ENCODE data around the gene ACTN1. TPM values are rescaled to one million over a fixed set of nuclear protein-coding genes. Genes with fewer than 3 reads are reported as not detected.
A peak's percentile ranks its signal among the peaks of the same experiment; 100 is the strongest.

ACTN1 gene
- polyA plus RNA-seq, 1 experiment, result 1,184 TPM

GRCh38 chr14:68899033-68899603 is 80.0 kb downstream of the ACTN1 start:
- no peak overlapping the region for H3K4me3 ChIP-seq (ENCODE audit: low read depth, low read length)
- ChIA-PET CTCF (interaction anchor here (1.1 to 1.8 kb wide), 2 partner anchors 11 kb away, joined by 3 to 8 read pairs; no protein-coding TSS in a partner anchor), POLR2A (no interaction called here)
- H3K36me3 ChIP-seq (ENCODE audit: control insufficient read depth, insufficient read depth, low read length), result peaks cover 71% of the 10 kb centered on the region
- TF ChIP-seq CTCF (IDR thresholded peaks at IDR 0.05; ENCODE audit: insufficient read depth, low read depth, low read length), result no peak
- no peaks in the 10 kb centered on the region for H3K27me3 ChIP-seq (ENCODE audit: control insufficient read depth, insufficient read depth, low read length)
- no peak for DNase-seq (ENCODE audit: low read depth)

GRCh38 chr14:68898248-68899032 is 80.7 kb downstream of the ACTN1 start:
- DNase-seq (ENCODE audit: low read depth), result no peak
- Histone ChIP-seq H3K27me3 (ENCODE audit: control insufficient read depth, insufficient read depth, low read length) (no peaks in the 10 kb centered on the region), H3K36me3 (ENCODE audit: control insufficient read depth, insufficient read depth, low read length) (peaks cover 68% of the 10 kb centered on the region), H3K4me3 (ENCODE audit: low read depth, low read length) (no peak overlapping the region)
- TF ChIP-seq CTCF (IDR thresholded peaks at IDR 0.05; ENCODE audit: insufficient read depth, low read depth, low read length), result no peak
- ChIA-PET POLR2A (no interaction called here), CTCF (interaction anchor here (1.0 to 1.3 kb wide), 3 partner anchors 11 to 214 kb away, joined by 3 to 4 read pairs (median 3); no protein-coding TSS in a partner anchor)

GRCh38 chr14:68897559-68898155 is 81.4 kb downstream of the ACTN1 start:
- no peak for TF ChIP-seq CTCF (IDR thresholded peaks at IDR 0.05; ENCODE audit: insufficient read depth, low read depth, low read length)
- CTCF ChIA-PET, result interaction anchor here (1.0 to 1.3 kb wide), 5 partner anchors 12 to 215 kb away, joined by 3 to 4 read pairs (median 3); no protein-coding TSS in a partner anchor
- no peaks in the 10 kb centered on the region for H3K27me3 ChIP-seq (ENCODE audit: control insufficient read depth, insufficient read depth, low read length)
- no peak overlapping the region for H3K4me3 ChIP-seq (ENCODE audit: low read depth, low read length)
- POLR2A ChIA-PET, result no interaction called here
- peaks cover 67% of the 10 kb centered on the region for H3K36me3 ChIP-seq (ENCODE audit: control insufficient read depth, insufficient read depth, low read length)
- DNase-seq (ENCODE audit: low read depth), result no peak

GRCh38 chr14:68896132-68896531 is 83.0 kb downstream of the ACTN1 start:
- TF ChIP-seq CTCF (IDR thresholded peaks at IDR 0.05; ENCODE audit: insufficient read depth, low read depth, low read length), result peak; percentile 33
- H3K36me3 ChIP-seq (ENCODE audit: control insufficient read depth, insufficient read depth, low read length), result peaks cover 64% of the 10 kb centered on the region
- no peak overlapping the region for H3K4me3 ChIP-seq (ENCODE audit: low read depth, low read length)
- DNase-seq (ENCODE audit: low read depth), result no peak
- POLR2A ChIA-PET, result no interaction called here
- H3K27me3 ChIP-seq (ENCODE audit: control insufficient read depth, insufficient read depth, low read length), result no peaks in the 10 kb centered on the region
- CTCF ChIA-PET, result interaction anchor here (0.9 to 1.7 kb wide), 4 partner anchors 9 to 211 kb away, joined by 3 to 5 read pairs (median 4); no protein-coding TSS in a partner anchor

Data from BJ (cell line).